OCI-LY7 (cell line): Measurements from ENCODE around the gene SIK3.

Experiments
- EZH2phosphoT487 ChIP-seq: fragments of 200-600 bp; sonication (generic); IDR thresholded peaks from 2 replicates; pipeline ENCODE4 v1.6.1; 2018; ENCODE audit warnings: low read depth, borderline replicate concordance, mild to moderate bottlenecking, mixed run types, antibody characterized with exemption, low read length, moderate library complexity, mixed read lengths
- TF ChIP-seq, protein P1 (sequence below): fragments of 200-600 bp; sonication (generic); conservative IDR thresholded peaks from 2 replicates; pipeline ENCODE4 v1.5.1; 2014; ENCODE audit warnings: mild to moderate bottlenecking, antibody characterized with exemption, low read length, moderate library complexity, mixed read lengths

DNA sequence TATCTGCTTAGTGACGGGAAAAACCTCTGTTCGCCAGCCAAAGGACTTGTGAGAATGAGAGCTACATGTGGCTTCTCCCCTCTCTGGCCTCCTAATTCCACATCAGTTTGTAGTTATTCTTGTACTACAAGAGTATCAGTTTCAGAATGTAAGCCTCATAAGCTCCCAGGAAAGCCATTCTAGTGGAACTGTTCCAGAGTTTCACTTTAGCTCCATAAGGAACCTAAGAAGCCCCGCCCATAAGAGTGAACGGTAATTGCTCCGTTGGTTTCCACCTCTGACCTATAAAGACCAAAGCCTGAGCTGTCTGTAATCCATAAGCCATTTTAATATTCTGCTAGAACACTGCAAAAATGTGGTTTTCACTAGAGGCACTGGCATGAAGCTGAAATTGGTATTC, 53.0 kb downstream of the SIK3 start:
- TF ChIP-seq, protein P1, sequence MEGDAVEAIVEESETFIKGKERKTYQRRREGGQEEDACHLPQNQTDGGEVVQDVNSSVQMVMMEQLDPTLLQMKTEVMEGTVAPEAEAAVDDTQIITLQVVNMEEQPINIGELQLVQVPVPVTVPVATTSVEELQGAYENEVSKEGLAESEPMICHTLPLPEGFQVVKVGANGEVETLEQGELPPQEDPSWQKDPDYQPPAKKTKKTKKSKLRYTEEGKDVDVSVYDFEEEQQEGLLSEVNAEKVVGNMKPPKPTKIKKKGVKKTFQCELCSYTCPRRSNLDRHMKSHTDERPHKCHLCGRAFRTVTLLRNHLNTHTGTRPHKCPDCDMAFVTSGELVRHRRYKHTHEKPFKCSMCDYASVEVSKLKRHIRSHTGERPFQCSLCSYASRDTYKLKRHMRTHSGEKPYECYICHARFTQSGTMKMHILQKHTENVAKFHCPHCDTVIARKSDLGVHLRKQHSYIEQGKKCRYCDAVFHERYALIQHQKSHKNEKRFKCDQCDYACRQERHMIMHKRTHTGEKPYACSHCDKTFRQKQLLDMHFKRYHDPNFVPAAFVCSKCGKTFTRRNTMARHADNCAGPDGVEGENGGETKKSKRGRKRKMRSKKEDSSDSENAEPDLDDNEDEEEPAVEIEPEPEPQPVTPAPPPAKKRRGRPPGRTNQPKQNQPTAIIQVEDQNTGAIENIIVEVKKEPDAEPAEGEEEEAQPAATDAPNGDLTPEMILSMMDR: no peak
- TF ChIP-seq EZH2phosphoT487: no peak
